Activated CD4-positive, alpha-beta T cell treated with anti-CD3 and anti-CD28 coated beads, Interleukin-2, amount 50 U/mL, for 1 hour (primary cell): ENCODE results near the gene OR52A1.

Experiments
- DNase-seq: peaks from one replicate; pipeline ENCODE4 v3.0.0-alpha.2; 2020

OR52A1 gene

DNA sequence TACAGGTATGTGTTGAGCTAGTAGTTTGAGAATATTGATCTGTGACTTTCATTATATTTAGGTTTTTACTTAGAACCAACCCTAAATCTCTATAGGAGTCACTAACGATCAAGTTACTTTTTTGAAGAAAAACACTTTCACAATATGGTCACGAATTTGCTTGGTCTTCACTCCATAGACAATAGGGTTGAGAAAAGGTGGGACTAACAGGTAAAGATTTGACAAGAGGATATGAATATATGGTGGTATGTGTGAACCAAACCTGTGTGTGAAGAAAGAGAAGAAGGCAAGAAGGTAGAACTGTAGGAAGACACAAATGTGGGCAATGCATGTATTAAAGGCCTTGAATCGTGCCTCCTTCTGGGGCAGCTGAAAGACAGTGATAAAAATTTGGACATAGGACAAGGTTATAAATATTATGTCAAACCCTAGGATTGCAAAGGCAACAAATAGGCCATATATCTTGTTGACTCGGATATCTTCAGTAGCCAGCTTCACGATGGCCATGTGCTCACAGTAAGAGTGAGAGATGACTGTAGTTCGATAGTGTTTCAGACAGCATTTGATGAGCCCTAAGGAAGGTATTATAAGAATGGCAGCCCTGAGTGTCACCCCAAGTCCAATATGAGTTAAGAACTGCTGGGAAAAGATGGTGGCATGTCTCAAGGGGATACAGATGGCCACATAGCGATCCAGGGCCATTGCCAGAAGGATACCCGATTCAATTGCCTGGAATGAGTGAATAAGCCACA lies 22.8 kb downstream of the OR52A1 start:
- DNase-seq, result no peak

DNA sequence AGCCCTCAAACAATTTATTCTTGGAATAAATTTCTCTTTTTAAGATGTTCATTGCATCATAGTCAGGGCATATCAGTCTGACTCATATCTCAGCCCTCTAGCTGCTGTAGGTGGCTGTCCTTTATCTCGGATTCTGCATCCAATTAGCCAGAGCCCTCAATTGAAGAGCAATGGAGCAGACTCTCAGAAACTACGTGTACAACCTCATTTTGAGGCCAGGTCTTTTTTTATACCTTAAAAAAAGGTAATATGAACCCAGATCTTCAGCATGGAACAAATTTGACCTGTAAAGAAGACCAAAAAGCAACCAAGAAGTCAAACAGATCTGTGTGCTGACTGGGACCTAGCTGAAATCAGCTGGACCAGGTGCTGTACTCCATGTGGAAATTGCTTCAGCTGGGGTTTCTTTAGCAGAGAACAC lies 25.1 kb downstream of the OR52A1 start:
- no peak for DNase-seq

DNA sequence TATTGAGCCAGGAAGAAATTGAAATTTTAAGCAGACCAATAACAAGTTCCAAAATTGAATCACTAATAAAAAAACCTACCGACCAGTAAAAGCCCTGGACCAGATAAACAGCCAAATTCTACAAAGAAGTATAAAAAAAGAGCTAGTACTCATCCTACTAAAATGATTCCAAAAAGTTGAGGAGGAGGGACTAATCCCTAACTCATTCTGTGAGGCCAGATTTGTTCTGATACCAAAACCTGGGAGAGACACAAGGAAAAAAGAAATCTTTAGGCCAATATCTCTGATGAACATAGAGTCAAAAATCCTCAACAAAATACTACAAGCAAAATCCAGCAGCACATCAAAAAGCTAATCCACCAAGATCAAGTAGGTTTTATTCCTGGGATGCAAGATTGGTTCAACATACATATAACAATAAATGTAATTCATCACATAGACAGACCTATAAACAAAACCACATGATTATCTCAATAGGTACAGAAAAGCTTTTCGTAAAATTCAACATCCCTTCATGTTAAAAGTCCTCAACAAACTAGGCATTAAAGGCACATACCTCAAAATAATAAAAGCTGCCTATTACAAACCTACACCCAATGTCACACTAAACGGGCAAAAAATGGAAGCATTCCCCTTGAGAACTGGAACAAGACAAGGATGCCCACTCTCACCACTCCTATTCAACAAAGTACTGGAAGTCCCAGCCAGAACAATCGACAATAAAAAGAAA lies 29.5 kb downstream of the OR52A1 start:
- no peak for DNase-seq

DNA sequence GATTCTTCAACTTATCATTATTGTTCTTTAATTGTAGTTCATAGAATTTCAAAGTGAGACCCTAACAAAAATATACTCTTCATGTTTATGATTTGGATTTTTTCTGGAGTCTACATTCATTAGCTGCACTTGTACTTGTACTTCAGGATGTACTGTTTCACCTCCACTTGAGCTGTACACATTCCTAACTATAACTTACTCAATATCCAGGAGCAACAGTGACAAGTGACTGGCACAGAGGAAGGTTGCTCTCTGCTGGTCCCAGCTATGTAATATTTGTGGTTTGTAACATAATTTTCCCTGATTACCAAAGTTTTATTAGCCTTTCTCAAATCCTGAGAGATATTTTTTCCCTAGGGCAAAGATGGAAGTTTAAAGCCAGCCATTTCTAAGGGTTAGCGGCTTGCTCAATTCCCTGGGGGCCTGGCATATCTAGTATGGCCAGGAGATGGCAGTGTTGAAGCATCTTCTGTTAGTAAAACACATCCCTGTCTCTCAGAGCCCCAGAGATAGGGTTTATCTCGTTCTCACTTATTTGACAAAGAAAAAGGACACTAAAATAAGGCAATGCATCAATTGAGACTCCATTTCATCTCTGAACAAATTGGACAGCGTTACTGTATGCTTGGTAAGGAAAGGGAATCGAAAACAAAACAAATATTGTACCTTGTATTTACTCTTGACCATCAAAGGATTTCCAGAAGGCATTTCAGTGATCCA lies 30.6 kb downstream of the OR52A1 start:
- peak; percentile 37 for DNase-seq

DNA sequence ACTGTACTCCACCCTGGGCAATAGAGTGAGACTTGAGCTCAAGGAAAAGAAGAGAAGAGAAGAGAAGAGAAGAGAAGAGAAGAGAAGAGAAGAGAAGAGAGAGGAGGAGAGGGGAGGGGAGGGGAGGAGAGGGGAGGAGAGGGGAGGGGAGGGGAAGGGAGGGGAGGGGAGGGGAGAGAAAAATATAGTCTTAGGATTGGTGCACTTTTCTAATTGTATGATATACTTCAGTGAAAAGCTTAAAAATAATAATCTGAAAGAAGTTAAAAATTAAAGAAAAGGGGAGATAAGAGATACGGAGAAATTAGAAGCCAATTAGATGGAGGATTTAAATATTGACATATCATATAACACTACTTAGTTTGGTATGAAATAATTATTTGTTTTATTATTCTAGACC lies 35.7 kb downstream of the OR52A1 start:
- DNase-seq, result no peak

DNA sequence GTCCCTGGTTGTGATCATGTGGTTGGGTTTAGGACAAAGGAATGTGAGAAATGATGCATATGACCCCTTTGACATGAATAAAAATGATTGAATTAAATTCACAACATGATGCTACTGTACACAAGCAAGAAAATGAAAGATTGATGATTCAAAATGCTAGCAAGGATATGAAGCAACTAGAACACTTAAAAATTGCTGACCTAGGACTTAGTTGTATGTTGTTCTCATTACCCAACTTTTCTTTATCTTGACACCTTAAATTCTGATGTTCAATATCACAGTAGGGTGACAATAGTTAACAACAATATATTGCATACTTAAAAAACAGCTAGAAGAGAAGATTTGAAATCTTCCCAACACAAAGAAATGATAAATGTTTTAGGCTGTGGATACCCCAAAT lies 37.0 kb downstream of the OR52A1 start:
- DNase-seq, result no peak

DNA sequence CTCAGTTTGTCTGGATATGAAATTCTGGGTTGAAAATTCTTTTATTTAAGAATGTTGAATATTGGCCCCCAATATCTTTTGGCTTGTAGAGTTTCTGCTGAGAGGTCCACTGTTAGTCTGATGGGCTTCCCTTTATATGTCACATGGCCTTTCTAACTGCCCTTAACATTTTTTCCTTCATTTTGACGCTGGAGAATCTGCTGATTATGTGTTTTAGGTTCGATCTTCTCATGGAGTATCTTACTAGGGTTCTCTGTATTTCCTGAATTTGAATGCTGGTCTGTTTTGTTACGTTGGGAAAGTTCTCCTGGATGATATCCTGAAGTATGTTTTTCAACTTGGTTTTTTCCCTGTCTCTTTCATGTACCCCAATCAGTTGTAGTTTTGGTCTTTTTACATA lies 39.2 kb downstream of the OR52A1 start:
- no peak for DNase-seq

DNA sequence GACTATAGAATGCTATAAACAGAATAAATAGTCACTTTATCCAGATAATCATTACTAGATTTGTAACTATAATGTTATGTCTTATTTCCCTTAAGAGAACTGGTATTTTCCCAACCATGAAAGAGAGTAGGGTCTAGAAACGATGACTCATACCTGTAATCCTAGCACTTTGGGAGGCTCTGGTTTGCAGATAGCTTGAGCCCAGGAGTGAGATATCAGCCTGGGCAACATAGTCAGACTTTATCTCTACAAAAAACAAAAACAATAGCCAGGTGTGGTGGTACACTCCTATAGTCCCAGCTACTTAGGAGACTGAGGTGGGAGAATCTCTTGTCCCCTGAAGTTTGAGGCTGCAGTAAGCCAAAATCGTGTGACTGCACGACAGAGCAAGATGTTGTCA lies 47.3 kb downstream of the OR52A1 start:
- DNase-seq, result no peak

DNA sequence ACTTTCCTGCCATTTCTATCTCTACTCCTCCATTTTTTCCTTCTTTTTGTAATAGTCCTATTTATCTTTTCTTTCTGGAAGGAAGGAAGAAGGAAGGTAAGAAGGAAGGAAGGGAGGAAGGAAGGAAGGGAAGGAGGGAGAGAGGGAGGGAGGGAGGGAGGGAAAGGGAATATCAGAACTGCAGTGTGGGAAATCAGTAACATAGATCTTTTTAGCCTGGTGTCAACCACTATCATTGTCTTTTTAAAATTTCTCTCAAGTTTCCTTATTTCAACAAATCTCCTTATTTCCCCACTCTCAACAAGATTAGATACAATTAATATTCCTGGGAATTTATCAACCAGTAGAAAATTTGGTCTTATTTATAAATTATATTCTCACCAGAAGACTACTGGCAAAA lies 51.5 kb downstream of the OR52A1 start:
- DNase-seq, result no peak

DNA sequence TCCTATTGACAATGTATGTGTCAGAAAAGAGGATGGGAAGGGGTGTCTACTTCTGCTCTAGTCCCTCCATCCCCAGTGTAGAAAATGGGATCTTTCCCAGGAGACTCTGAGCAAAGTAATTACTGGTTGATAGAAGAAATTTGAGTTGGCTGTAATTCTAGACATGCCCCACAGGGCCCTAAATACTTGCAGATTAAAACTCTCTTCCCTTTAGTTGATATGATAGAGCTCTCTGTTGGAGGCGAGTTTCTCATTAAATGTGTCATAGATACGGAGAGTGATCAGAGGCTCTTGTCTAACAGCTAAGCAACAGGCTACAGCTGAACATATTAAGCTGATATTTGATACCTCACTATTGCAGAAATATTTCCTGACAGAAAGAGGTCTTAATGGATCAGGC lies 52.3 kb downstream of the OR52A1 start:
- DNase-seq, result no peak

DNA sequence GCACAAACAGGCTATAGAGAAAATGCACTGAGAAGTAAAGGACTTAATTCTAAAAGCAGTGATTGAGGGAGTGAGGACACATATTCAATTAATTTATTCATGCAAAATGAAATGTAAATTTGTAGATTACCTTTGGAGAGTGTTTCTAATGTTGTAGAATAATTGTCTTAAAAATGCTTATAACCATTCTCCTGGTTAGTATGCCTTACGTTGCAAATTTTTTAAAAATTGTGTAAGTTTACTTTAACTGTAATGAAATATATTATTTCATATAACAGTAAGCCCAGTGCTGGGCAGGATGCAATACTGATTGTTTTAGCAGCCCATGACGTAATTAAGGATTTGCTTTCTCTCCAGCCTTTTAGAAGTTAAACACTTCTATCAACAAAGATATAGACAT lies 58.5 kb downstream of the OR52A1 start:
- DNase-seq, result no peak
